Measurements from ENCODE around the gene ARHGEF28. TPM values are rescaled to one million over a fixed set of nuclear protein-coding genes. Genes with fewer than 3 reads are reported as not detected.
A peak's percentile ranks its signal among the peaks of the same experiment; 100 is the strongest.

The ARHGEF28 gene
- total and polyA plus RNA-seq, 2 of the 13 experiments (the other 11 are each of a cell fraction or from before 2014, with no cell fraction given) = 17.4 to 34.1 TPM

GRCh38 chr5:73678322-73678740, 52.3 kb downstream of the ARHGEF28 start (continued):
- peak; percentile 71 to 72; a peak in 3 of 4 replicates for TF ChIP-seq EP300 (IDR thresholded peaks at IDR 0.05; ENCODE audit: low read depth in 2 of 2, low read length in 2 of 2)
- TF ChIP-seq EP300 (CRISPR knock-in tag; IDR thresholded peaks at IDR 0.05; ENCODE audit: borderline replicate concordance) = peak; percentile 56; the same call in 1 of the 2 replicates
- no peak for TF ChIP-seq CBX1 (IDR thresholded peaks at IDR 0.05; ENCODE audit: low read depth)
- TF ChIP-seq ASH2L (IDR thresholded peaks at IDR 0.05; ENCODE audit: insufficient read length, low read depth, low read length) = peak; percentile 84
- no peak for TF ChIP-seq EHMT2 (IDR thresholded peaks at IDR 0.05; ENCODE audit: borderline replicate concordance, low read depth, low read length)
- peak; percentile 93 for TF ChIP-seq PAXIP1 (CRISPR knock-in tag; conservative IDR thresholded peaks at IDR 0.05)
- TF ChIP-seq SMAD9 (CRISPR knock-in tag; IDR thresholded peaks at IDR 0.05) = no peak
- peak; percentile 69; the same call in 1 of the 2 replicates for TF ChIP-seq TBX2 (CRISPR knock-in tag; IDR thresholded peaks at IDR 0.05; ENCODE audit: borderline replicate concordance)
- peak; percentile 61; the same call in 1 of the 2 replicates for TF ChIP-seq ZNF609 (CRISPR knock-in tag; IDR thresholded peaks at IDR 0.05; ENCODE audit: borderline replicate concordance)
- TF ChIP-seq RAD21 (CRISPR knock-in tag; IDR thresholded peaks at IDR 0.05) = peak; percentile 35; the same call in 1 of the 2 replicates
- TF ChIP-seq ZNF670 (CRISPR knock-in tag; IDR thresholded peaks at IDR 0.05; ENCODE audit: borderline replicate concordance) = 0 out of 2 replicates have a peak, but pooled peaks have one; percentile 30
- peak; percentile 45; the same call in 1 of the 2 replicates for TF ChIP-seq TBX3 (IDR thresholded peaks at IDR 0.05; ENCODE audit: borderline replicate concordance)
- no peak for TF ChIP-seq NR3C1 (CRISPR knock-in tag; IDR thresholded peaks at IDR 0.05)
- TF ChIP-seq RBM39 (IDR thresholded peaks at IDR 0.05; ENCODE audit: low read depth, low read length, poor library complexity, severe bottlenecking) = no peak
- no peak for TF ChIP-seq TGIF2 (CRISPR knock-in tag; IDR thresholded peaks at IDR 0.05)
- peak; percentile 37; the same call in 1 of the 2 replicates for TF ChIP-seq NFE2L2 (IDR thresholded peaks at IDR 0.05; ENCODE audit: low read length)
- peak; percentile 39; the same call in 1 of the 2 replicates for TF ChIP-seq ERF (CRISPR knock-in tag; IDR thresholded peaks at IDR 0.05)
- no peak for TF ChIP-seq GATA4 (IDR thresholded peaks at IDR 0.05; ENCODE audit: borderline replicate concordance, low read depth)
- TF ChIP-seq JUN (CRISPR knock-in tag; IDR thresholded peaks at IDR 0.05) = no peak
- TF ChIP-seq ZKSCAN1 (IDR thresholded peaks at IDR 0.05; ENCODE audit: low read length) = no peak
- no peak for TF ChIP-seq ZNF777 (CRISPR knock-in tag; IDR thresholded peaks at IDR 0.05)
- TF ChIP-seq FOSL1 (CRISPR knock-in tag; IDR thresholded peaks at IDR 0.05; ENCODE audit: borderline replicate concordance) = no peak
- peak; percentile 66 for TF ChIP-seq SKI (IDR thresholded peaks at IDR 0.05; ENCODE audit: partially characterized antibody)
- no peak for TF ChIP-seq PCBP1 (IDR thresholded peaks at IDR 0.05; ENCODE audit: borderline replicate concordance, low read depth, low read length)
